SK-N-SH treated with all-trans-retinoic acid at 6 μM for 48 hours (cell line): ENCODE results near the gene FER.

Source experiments
- ATAC-seq: fragments of 200-7000 bp; cut with Tn5 transposase; 3 replicates; pipeline ENCODE4 v1.9.1; 2020; ENCODE audit warnings: mild to moderate bottlenecking, moderate library complexity
- ARNTL ChIP-seq: fragments of 450-650 bp; formaldehyde crosslinking; IDR thresholded peaks from 2 replicates; pipeline ENCODE4 v1.5.0; 2020; ENCODE audit warnings: low read depth, mild to moderate bottlenecking, moderate library complexity, borderline replicate concordance
- BACH2 ChIP-seq: fragments of 250-450 bp; sonication (Bioruptor Pico); IDR thresholded peaks from 2 replicates; pipeline ENCODE4 v1.9.0; 2021; ENCODE audit warnings: mild to moderate bottlenecking, borderline replicate concordance
- CREB5 ChIP-seq: fragments of 250-450 bp; sonication (Bioruptor Pico); IDR thresholded peaks from 2 replicates; pipeline ENCODE4 v1.5.1; 2020; ENCODE audit warnings: low read depth, mild to moderate bottlenecking, moderate library complexity
- CSDC2 ChIP-seq: fragments of 250-450 bp; sonication (Bioruptor Pico); IDR thresholded peaks from 2 replicates; pipeline ENCODE4 v1.5.0; 2020; ENCODE audit warnings: mild to moderate bottlenecking, moderate library complexity
- CSRNP3 ChIP-seq: fragments of 250-450 bp; sonication (Bioruptor Pico); IDR thresholded peaks from 2 replicates; pipeline ENCODE4 v1.5.1; 2021; ENCODE audit warnings: mild to moderate bottlenecking, moderate library complexity
- ESRRG ChIP-seq: fragments of 250-450 bp; sonication (Bioruptor Pico); IDR thresholded peaks from 2 replicates; pipeline ENCODE4 v1.6.1; 2021; ENCODE audit warnings: mild to moderate bottlenecking
- GLIS3 ChIP-seq: fragments of 250-450 bp; sonication (Bioruptor Pico); IDR thresholded peaks from 2 replicates; pipeline ENCODE4 v1.5.0; 2020; ENCODE audit warnings: mild to moderate bottlenecking, moderate library complexity
- OSR1 ChIP-seq: fragments of 250-450 bp; sonication (Bioruptor Pico); IDR thresholded peaks from 2 replicates; pipeline ENCODE4 v1.8.0; 2022; ENCODE audit warnings: moderate library complexity, mild to moderate bottlenecking, inconsistent platforms
- PATZ1 ChIP-seq: fragments of 250-450 bp; sonication (Bioruptor Pico); IDR thresholded peaks from 2 replicates; pipeline ENCODE4 v1.8.0; 2020; ENCODE audit warnings: mild to moderate bottlenecking, moderate library complexity, borderline replicate concordance
- POU6F1 ChIP-seq: fragments of 250-450 bp; sonication (Bioruptor Pico); IDR thresholded peaks from 2 replicates; pipeline ENCODE4 v1.8.0; 2021; ENCODE audit warnings: low read depth, mild to moderate bottlenecking, moderate library complexity, borderline replicate concordance
- PPARA ChIP-seq: fragments of 250-450 bp; sonication (Bioruptor Pico); IDR thresholded peaks from 2 replicates; pipeline ENCODE4 v1.5.0; 2020; ENCODE audit warnings: mild to moderate bottlenecking, borderline replicate concordance
- RARB ChIP-seq: fragments of 250-450 bp; sonication (Bioruptor Pico); IDR thresholded peaks from 2 replicates; pipeline ENCODE4 v1.8.0; 2021; ENCODE audit warnings: mild to moderate bottlenecking, moderate library complexity
- SNAI2 ChIP-seq: fragments of 250-450 bp; sonication (Bioruptor Pico); IDR thresholded peaks from 2 replicates; pipeline ENCODE4 v1.5.0; 2020; ENCODE audit warnings: mild to moderate bottlenecking, moderate library complexity
- TCF4 ChIP-seq: fragments of 250-450 bp; sonication (Bioruptor Pico); IDR thresholded peaks from 2 replicates; pipeline ENCODE4 v1.8.0; 2021; ENCODE audit warnings: mild to moderate bottlenecking, moderate library complexity, borderline replicate concordance
- TOX ChIP-seq: fragments of 250-450 bp; sonication (Bioruptor Pico); IDR thresholded peaks from 2 replicates; pipeline ENCODE4 v1.8.0; 2021; ENCODE audit warnings: mild to moderate bottlenecking, moderate library complexity, borderline replicate concordance
- ZC3H10 ChIP-seq: fragments of 250-450 bp; sonication (Bioruptor Pico); IDR thresholded peaks from 2 replicates; pipeline ENCODE4 v1.5.1; 2021; ENCODE audit warnings: mild to moderate bottlenecking, moderate library complexity
- ZFP3 ChIP-seq: fragments of 250-450 bp; sonication (Bioruptor Pico); IDR thresholded peaks from 2 replicates; pipeline ENCODE4 v1.5.0; 2020; ENCODE audit warnings: mild to moderate bottlenecking, moderate library complexity
- ZFP30 ChIP-seq: fragments of 450-650 bp; formaldehyde crosslinking; IDR thresholded peaks from 2 replicates; pipeline ENCODE4 v1.5.0; 2022; ENCODE audit warnings: mild to moderate bottlenecking, moderate library complexity
- ZNF565 ChIP-seq: fragments of 450-650 bp; formaldehyde crosslinking; conservative IDR thresholded peaks from 2 replicates; pipeline ENCODE4 v1.5.0; 2020; ENCODE audit warnings: low read depth, mild to moderate bottlenecking, moderate library complexity
- ZNF70 ChIP-seq: fragments of 450-650 bp; formaldehyde crosslinking; IDR thresholded peaks from 2 replicates; pipeline ENCODE4 v1.5.0; 2020; ENCODE audit warnings: mild to moderate bottlenecking, moderate library complexity
- ZNF8 ChIP-seq: fragments of 450-650 bp; formaldehyde crosslinking; IDR thresholded peaks from 2 replicates; pipeline ENCODE4 v1.5.0; 2020; ENCODE audit warnings: mild to moderate bottlenecking, moderate library complexity

The FER gene

GRCh38 chr5:109038209-109038840 is 290.6 kb downstream of the FER start:
- no peak for TF ChIP-seq OSR1 (CRISPR knock-in tag)
- no peak for TF ChIP-seq PPARA (CRISPR knock-in tag)
- TF ChIP-seq ZNF70: no peak
- TF ChIP-seq PATZ1: no peak
- TF ChIP-seq ESRRG: no peak
- no peak for TF ChIP-seq ZC3H10 (CRISPR knock-in tag)
- no peak for TF ChIP-seq GLIS3 (CRISPR knock-in tag)
- TF ChIP-seq ZFP3 (CRISPR knock-in tag): no peak
- TF ChIP-seq CREB5: no peak
- TF ChIP-seq ARNTL (CRISPR knock-in tag): no peak
- no peak for TF ChIP-seq TOX
- TF ChIP-seq RARB (CRISPR knock-in tag): no peak
- TF ChIP-seq POU6F1 (CRISPR knock-in tag): no peak
- no peak for TF ChIP-seq SNAI2 (CRISPR knock-in tag)
- TF ChIP-seq TCF4 (CRISPR knock-in tag): no peak

GRCh38 chr5:109041317-109041716 is 293.6 kb downstream of the FER start:
- TF ChIP-seq POU6F1 (CRISPR knock-in tag) (no peak), ESRRG (no peak), SNAI2 (CRISPR knock-in tag) (no peak), PPARA (CRISPR knock-in tag) (no peak), CSDC2 (CRISPR knock-in tag) (no peak), PATZ1 (no peak), OSR1 (CRISPR knock-in tag) (no peak)
- no peak for ATAC-seq

More at GRCh38 chr5:109038209-109038840, 290.6 kb downstream of the FER start:
- ATAC-seq: no peak

- no peak for ATAC-seq
- TF ChIP-seq PATZ1 (no peak), BACH2 (no peak), CSDC2 (CRISPR knock-in tag) (no peak), CREB5 (no peak), GLIS3 (CRISPR knock-in tag) (no peak), POU6F1 (CRISPR knock-in tag) (no peak), ZNF8 (no peak), ZFP3 (CRISPR knock-in tag) (no peak), TCF4 (CRISPR knock-in tag) (no peak), ZNF565 (no peak), PPARA (CRISPR knock-in tag) (no peak), ZC3H10 (CRISPR knock-in tag) (no peak), ESRRG (no peak), ZFP30 (no peak), CSRNP3 (CRISPR knock-in tag) (no peak), SNAI2 (CRISPR knock-in tag) (no peak), RARB (CRISPR knock-in tag) (no peak), ZNF70 (no peak)
Measured at GRCh38 chr5:109045710-109046109, 298.0 kb downstream of the FER start.
